HG03469 (cell line): ENCODE results near the gene TMEM258.

Source experiments
- ATAC-seq: cut with Tn5 transposase; IDR thresholded peaks from one replicate; pipeline ENCODE4 v1.9.1; 2021; ENCODE audit warnings: mild to moderate bottlenecking, moderate library complexity, moderate number of reproducible peaks; ENCODE audit not compliant: unreplicated experiment

The TMEM258 gene

GRCh38 chr11:61762223-61762615 lies 30.2 kb downstream of the TMEM258 start:
- ATAC-seq: no peak

- ATAC-seq: no peak
These were observed 30.8 kb downstream of the TMEM258 start for GRCh38 chr11:61761440-61762222.

- no peak for ATAC-seq
These were observed 31.5 kb downstream of the TMEM258 start for GRCh38 chr11:61760946-61761345.

DNA sequence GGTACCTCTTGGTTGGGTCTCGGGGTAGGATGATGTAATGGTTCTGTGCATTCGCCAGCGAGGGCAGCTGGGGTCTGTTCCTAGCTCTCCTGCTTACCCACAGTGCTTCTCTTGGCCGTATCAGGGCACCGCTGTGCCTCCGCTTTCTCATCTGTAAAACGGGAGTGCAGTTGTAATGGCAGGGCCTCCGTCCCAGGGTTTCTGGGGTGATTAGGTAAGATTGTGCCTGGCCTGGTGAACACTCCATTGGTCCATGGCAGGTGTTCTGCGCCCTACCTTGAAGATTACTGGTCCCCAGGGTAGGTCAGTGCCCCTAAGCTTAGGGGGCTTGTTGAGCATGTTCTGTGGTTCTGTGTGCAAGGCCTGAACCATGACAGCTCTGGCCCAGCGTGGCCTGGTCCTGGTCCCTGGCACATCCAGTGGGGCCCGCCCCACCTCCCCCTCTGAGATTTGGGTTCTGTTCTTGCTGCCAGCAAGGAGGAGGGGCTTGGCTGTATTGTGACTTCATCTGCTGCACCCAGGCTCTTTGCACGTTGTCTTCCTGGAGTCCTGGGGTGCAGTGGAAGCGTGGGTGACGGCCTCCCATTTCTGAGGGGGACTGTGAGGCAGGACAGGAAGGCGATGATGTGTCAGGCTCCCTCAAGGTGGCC lies 35.1 kb downstream of the TMEM258 start:
- ATAC-seq: no peak

- ATAC-seq: no peak
These were observed 35.8 kb downstream of the TMEM258 start for GRCh38 chr11:61756452-61757212.

DNA sequence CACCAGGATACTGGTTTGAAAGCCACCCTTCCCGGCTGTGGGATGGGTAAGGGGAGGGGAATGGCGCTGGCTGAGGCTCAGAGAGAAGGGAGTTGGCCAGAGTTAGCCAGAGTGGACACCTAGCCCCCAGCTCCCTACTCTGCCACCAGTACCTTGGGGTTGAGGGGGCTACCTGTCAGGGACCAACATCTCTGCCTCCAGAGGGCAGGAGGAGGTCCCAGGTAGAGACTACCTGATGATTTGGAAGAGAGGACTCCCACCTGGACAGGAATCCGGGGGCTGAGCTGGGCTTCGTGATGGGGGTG lies 36.3 kb downstream of the TMEM258 start:
- no peak for ATAC-seq

- no peak for ATAC-seq
These were observed 37.6 kb downstream of the TMEM258 start for GRCh38 chr11:61754534-61755482.

DNA sequence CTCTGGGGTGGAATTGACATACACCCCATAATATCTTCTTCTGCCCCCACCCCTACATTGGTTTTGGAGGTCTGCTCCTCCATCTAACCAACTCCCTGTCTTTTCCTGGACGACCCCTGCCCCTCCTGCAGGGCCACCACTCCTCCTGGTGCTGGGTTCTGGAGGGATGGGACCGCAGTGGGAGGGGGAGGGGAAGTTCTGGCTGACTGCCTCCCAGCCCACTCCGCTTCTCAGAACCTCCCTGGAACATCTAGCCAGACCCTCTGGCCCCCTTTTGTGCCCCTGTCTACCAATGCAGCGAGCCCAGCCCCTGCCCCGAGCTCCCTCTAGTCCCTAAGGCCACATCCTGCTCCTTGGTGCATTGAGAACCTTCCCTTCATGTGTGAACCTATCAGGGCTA lies 38.7 kb downstream of the TMEM258 start:
- no peak for ATAC-seq

DNA sequence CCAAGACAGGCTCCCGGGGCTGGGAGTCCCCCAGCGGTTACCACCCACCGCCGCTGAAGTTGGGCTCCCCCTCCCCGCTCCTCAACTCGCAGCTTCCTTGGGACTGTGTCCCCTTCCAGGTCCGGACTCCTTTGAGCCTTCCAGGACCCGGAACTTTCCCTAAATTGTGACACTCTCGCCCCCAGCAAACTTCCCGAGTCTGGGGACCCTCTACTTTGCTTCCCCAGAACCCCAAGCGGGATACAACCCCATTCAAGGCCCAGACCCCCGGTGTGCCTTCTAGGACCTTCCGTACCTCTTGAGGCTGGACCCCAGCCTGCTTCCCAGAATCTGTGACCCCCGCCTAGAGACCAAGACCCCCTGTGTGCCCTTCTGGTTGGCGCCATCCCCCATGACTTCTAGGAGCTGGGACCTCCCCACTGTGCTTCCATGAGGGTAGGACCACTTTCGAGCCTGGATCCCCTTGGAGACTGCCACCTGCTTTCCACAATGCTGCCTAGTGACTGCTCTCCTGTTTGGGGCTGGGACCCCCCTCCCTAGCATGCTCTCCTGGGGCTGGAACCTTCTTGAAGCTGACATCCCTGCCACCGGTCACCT lies 39.4 kb downstream of the TMEM258 start:
- ATAC-seq: no peak

DNA sequence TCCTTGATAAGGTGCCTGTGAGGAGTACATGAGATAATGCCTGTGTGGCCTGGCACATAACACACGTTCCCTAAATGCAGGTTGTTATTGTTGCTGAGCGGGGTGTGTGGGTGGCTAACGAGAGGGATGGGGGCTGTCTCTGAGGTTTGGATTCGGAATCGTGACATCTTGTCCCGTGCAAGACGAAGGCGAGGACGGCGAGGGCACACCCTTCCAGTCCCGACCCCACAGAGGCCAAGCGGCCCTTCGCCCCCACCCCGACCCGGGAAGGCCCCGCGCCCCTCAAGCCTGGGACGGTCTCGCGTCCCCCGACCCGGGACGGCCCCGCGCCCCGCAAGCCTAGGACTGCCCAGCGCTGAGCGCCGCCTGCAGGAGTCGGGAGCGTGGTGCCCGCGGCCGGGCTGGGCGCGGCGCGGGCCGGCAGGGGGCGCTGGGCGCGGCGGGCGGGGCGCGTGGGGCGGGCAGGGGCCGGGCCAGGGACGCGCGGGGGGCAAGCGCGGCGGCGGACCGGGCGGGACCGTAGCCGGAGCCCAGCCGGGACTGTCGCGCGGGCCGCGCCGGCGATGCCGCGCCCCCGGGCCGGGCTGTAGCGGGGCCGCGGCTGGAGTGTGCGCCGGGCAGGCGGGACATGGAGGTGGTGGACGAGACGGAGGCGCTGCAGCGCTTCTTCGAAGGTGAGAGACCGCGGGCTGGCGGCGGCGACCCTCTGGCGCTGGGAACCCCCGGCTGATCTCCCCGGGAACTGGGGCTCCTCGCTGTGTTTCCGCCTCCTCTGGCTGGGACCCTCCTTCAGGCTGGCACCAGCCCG lies 40.1 kb downstream of the TMEM258 start, which contains the start of gene MYRF:
MYRF (plus strand) TSS at position 520 of the 808 bp plus-strand sequence; CDS start at position 629, 109 bp downstream.
- ATAC-seq: no peak

DNA sequence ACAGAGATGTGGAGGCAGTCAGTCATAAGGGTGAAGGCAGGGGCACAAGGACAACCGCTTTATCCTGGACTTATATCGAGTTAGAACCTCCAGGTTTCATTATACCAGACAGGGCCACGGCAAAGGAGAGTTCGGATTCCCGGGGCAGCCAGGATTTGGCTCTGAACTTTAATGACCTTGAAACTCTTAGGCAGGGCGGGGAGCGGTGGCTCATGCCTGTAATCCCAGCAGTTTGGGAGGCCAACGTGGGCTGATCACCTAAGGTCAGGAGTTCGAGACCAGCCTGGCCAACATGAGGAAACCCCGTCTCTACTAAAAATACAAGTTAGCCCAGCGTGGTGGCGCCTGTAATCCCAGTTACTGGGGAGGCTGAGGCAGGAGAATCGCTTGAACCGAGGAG lies 41.0 kb downstream of the TMEM258 start:
- no peak for ATAC-seq

GRCh38 chr11:61750631-61751273 lies 41.6 kb downstream of the TMEM258 start:
- no peak for ATAC-seq

- ATAC-seq: no peak
These were observed 42.7 kb downstream of the TMEM258 start for GRCh38 chr11:61749591-61750217.

DNA sequence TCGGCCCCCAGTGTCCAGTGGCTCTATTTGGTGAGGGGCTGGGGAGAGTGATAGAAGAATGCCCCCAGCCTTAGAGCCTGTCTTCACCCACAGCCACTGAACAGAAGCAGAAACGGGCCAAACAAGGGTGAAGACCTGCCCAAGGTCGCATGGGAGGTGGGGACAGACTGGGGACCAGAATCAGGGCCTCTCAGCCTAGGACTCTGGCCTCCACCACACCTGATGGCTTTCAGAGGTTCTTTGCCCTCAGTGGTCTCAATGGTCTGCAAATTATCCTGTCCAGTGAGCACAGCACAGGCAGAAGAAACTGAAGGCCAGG lies 44.5 kb downstream of the TMEM258 start:
- no peak for ATAC-seq

DNA sequence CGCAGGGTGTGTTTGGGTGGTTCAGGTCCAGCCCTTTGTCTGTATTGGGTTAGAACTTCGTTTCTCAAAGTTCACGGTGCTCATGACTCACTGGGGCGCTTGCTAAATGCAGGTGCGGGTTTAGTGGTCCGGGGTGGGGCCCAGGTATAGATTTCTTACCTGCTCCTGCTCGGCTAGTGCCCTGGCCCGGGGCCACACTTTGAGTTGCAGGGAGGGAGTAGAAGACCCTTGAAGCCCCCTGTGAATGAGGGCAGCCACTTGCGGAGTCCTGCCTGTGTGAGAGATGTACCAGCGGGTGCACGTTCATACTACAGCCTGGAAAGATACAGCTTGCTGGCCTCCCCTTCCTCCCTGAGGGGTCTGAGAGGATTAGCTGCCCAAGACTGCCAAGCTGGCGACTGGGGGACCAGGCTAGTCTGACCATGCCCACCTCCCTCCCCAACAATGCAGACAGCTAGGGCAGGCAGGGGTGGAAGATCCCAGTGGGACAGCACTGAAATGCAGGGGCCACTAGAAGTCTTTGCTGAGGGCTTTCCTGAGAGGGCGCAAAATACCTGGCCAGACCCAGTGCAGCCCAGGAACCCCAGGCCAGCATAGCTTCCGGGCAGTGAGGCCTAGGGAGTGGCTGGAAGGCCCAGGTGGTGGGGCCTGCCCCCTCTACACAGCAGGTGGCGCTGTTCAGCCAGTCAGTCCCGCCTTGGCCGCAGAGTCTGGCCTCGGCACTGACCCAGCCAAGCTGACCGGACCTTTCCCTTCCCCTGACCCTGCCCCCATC lies 45.0 kb downstream of the TMEM258 start:
- no peak for ATAC-seq

DNA sequence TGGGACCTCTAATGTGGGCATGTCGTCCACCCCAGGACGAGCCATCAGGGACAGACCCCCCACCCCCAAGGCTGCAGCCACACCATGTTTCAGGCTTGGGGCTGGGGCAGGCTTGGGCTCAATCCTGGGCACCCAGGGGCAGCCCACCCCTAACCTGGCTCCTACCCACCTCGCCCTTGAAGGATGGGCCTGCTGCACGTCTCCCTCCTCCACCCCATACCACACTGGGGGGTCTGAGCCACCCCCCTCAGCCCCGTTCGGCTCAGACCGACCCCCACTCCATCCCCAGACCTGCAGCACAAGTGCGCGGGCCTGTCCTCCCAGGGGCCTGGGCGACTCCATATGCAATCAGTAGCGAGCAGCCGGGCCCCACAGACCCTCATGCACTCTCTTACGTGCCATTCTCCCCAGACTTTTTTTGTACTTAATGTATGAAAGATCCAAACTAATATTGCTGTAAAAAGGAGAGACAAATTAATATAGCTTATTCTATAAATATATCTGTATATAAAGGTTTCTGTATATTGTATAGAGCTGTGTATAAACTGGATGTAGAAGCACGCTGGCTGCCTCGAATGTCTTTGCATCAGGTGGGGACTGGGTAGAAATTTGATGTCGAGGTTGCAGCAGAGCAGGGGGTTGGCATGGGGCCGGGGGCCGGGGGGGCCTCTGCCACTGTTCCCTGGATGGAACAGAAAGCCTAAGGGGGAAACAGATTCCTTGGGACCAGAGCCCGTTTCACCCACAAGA lies 45.8 kb downstream of the TMEM258 start:
- ATAC-seq: no peak

GRCh38 chr11:61745781-61746441 lies 46.5 kb downstream of the TMEM258 start:
- no peak for ATAC-seq
